ENCODE results near the gene FOXC2.

- TF ChIP-seq, protein P1, sequence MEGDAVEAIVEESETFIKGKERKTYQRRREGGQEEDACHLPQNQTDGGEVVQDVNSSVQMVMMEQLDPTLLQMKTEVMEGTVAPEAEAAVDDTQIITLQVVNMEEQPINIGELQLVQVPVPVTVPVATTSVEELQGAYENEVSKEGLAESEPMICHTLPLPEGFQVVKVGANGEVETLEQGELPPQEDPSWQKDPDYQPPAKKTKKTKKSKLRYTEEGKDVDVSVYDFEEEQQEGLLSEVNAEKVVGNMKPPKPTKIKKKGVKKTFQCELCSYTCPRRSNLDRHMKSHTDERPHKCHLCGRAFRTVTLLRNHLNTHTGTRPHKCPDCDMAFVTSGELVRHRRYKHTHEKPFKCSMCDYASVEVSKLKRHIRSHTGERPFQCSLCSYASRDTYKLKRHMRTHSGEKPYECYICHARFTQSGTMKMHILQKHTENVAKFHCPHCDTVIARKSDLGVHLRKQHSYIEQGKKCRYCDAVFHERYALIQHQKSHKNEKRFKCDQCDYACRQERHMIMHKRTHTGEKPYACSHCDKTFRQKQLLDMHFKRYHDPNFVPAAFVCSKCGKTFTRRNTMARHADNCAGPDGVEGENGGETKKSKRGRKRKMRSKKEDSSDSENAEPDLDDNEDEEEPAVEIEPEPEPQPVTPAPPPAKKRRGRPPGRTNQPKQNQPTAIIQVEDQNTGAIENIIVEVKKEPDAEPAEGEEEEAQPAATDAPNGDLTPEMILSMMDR (IDR thresholded peaks at IDR 0.05), result no peak
- TF ChIP-seq POLR2A (IDR thresholded peaks at IDR 0.05), result no peak
These were observed 19.4 kb downstream of the FOXC2 start for GRCh38 chr16:86585821-86586611.
